SK-N-MC (cell line): ENCODE data around the gene MAML1.

Source experiments
- DNase-seq: peaks from one replicate; pipeline ENCODE4 v3.0.0-alpha.2; 2011; ENCODE audit warnings: low read depth, low spot score
- H3K27ac ChIP-seq: fragments of 200-600 bp; sonication (generic); 2 replicates; pipeline ENCODE4 v1.5.1; 2016; ENCODE audit warnings: mixed run types
- H3K36me3 ChIP-seq: fragments of 200-600 bp; sonication (generic); 2 replicates; pipeline ENCODE4 v1.6.1; 2017; ENCODE audit warnings: antibody characterized with exemption, low read length, mixed read lengths; ENCODE audit not compliant: insufficient read depth
- H3K4me3 ChIP-seq: fragments of 200-600 bp; sonication (generic); 2 replicates; pipeline ENCODE4 v1.5.1; 2016
- H3K9ac ChIP-seq: fragments of 200-600 bp; sonication (generic); 2 replicates; pipeline ENCODE4 v1.8.0; 2017; ENCODE audit warnings: mixed run types, mixed read lengths; ENCODE audit not compliant: insufficient read length
- H3K9me3 ChIP-seq: fragments of 200-600 bp; sonication (generic); 2 replicates; pipeline ENCODE4 v1.6.1; 2017; ENCODE audit warnings: low read depth, mild to moderate bottlenecking, antibody characterized with exemption, low read length, moderate library complexity, mixed read lengths
- EZH2 ChIP-seq: fragments of 200-600 bp; sonication (generic); IDR thresholded peaks from one replicate; pipeline ENCODE4 v1.6.1; 2017; ENCODE audit warnings: antibody characterized with exemption
- FOXP2 ChIP-seq: optimal IDR thresholded peaks from 2 replicates; pipeline ENCODE3; 2011; ENCODE audit warnings: mild to moderate bottlenecking, moderate library complexity; ENCODE audit not compliant: insufficient read depth; ENCODE audit errors: extremely low read length, control extremely low read depth
- POLR2AphosphoS5 ChIP-seq: IDR thresholded peaks from 2 replicates; pipeline ENCODE4 v1.6.1; 2012; ENCODE audit warnings: mild to moderate bottlenecking, low read depth, low read length, borderline replicate concordance

The MAML1 gene

DNA sequence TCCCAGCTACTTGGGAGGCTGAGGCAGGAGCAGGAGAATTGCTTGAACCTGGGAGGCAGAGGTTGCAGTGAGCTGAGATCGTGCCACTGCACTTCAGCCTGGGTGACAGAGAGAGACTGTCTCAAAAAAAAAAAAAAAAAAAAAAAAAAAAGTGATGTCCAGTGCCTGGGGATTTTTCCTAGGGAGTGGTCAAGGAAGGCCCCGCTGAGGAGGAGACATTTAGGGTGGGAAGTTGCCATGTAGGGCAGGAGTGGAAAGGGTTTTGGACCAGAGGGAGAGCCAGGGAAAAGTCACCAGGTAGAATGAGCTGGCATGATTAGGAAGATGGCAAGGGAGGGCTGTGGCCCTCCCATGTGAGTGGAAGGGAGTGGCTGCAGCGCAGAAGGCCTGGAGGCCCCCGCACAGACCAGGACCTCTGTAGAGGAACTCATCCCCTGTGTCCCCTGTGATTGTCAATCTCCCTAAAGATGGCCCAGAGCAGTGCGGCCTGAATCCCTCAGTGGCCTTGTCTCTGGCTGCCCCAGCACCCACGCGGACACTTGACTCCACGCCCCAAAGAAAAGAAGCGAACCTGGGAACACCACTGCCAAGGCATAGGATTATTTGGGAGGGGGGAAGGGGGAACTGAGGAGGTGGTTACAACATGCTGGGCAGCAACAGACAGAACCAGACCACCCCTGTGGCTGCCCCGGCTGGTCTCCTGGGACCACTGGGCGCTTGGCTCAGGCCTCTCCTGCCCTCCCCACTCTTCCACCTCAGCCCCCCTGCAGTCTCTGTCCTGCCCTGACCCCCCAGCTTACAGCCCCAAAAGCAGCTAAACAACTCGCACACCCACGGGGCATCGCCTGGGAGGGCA is 85.5 kb downstream of the MAML1 start:
- Histone ChIP-seq H3K4me3 (no peak overlapping the region), H3K27ac (no peak overlapping the region), H3K36me3 (peaks cover 11% of the 10 kb centered on the region), H3K9me3 (no peaks in the 10 kb centered on the region), H3K9ac (no peak overlapping the region)
- TF ChIP-seq POLR2AphosphoS5: no peak
- no peak for TF ChIP-seq FOXP2
- no peak for TF ChIP-seq EZH2
- no peak for DNase-seq

DNA sequence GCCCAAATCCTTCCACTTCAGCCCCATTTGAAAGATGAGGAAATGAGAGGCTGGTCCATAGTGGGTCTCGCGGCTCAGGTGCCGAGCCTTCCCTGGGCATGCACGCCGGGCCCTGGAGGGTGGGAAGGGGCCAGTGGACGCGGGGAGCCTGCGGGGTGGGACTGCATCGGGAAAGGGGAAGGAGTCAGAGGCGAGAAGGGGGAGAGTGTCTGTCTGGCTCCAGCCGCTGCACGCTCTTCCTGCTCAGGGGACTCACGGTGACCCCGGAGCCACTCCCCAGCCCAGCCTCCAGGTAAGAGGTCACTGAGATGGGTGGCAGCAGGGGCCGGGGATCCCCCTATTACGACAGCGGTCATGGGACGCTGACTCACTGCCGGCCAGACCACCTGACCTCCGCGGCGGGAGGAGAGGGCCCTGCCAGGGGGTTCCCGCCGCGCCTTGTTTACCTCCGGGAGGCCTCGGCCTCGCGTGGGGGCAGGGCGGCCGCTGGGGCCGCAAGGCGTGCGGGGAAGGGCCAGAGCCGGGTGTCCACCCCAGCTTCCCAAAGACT is 86.2 kb downstream of the MAML1 start:
- H3K9ac ChIP-seq: no peak overlapping the region
- H3K36me3 ChIP-seq: peaks cover 6% of the 10 kb centered on the region; the same call in 1 of the 2 replicates
- no peak overlapping the region for H3K4me3 ChIP-seq
- no peak for DNase-seq
- TF ChIP-seq EZH2: no peak
- no peak for TF ChIP-seq FOXP2
- no peak for TF ChIP-seq POLR2AphosphoS5
- H3K27ac ChIP-seq: no peak overlapping the region
- no peaks in the 10 kb centered on the region for H3K9me3 ChIP-seq

DNA sequence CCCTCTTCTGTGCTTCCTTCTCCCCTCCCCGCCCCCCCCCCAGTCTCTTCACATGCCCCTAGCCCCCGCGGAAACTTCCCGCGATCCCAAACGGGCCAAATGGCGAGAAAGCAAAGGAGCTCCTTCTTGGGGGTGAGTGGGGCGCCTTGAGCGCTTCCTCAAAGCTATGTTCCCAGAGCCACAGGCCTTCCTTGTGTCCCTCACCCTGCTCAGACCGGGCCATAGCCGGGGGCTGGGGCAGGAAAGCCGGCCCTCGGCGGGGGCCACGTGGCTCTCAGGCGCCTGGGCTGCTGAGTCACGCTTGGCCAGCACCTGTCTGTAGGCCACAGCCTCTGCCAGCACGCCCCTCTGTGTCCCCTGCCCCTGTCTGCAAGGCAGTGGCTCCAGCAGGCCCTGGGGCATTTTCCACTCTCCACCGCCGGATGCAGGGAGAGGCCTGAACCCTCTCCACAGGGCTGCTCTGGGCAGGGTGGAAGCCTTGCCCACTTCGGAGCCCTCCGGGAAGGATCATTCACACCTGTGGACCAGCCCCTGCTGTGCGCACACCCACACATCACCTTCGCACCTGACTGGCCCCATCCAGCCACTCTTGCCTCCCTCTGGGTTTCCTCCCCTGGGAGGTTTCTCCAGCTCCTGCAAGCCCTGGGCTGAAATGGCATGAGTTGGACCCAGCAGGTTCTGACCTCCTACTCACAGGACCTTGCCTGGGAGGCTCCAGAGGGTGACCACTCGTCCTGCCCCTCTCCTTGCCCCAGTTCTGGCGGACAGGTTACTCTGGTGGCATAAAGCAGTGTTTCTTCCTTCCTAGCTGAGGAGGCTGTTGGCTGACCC is 86.9 kb downstream of the MAML1 start:
- peak overlapping the region; percentile 85 for H3K9ac ChIP-seq
- no peaks in the 10 kb centered on the region for H3K9me3 ChIP-seq
- TF ChIP-seq POLR2AphosphoS5 (no peak), EZH2 (no peak), FOXP2 (no peak)
- no peak overlapping the region for H3K4me3 ChIP-seq
- DNase-seq: no peak
- H3K36me3 ChIP-seq: no peaks in the 10 kb centered on the region; the same call in 1 of the 2 replicates
- H3K27ac ChIP-seq: 0 out of 2 replicates have a peak overlapping the region, but pooled peaks have one; percentile 13

DNA sequence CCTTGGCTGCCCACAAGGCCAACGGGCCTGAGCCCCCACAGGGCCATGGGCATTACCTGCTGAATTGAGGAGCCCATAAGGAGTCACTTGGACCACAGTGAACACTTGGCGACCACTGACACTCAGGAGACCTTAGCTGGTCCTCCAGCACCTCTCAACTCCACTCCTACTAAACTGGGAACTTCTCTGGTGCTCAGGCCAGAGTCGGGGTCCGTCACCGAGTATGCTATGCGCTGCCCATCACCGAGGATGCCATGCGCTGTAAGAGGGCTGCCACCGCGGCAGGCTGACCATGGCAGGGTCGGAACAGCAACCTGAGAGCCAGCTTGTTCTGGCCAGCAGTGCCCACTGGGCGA is 87.5 kb downstream of the MAML1 start:
- Histone ChIP-seq H3K9me3 (no peaks in the 10 kb centered on the region), H3K9ac (peak overlapping the region; percentile 85), H3K27ac (peak overlapping the region; percentile 84), H3K4me3 (peak overlapping the region; percentile 92), H3K36me3 (peaks cover 6% of the 10 kb centered on the region; the same call in 1 of the 2 replicates)
- TF ChIP-seq POLR2AphosphoS5: no peak
- no peak for TF ChIP-seq EZH2
- no peak for TF ChIP-seq FOXP2
- DNase-seq: no peak

DNA sequence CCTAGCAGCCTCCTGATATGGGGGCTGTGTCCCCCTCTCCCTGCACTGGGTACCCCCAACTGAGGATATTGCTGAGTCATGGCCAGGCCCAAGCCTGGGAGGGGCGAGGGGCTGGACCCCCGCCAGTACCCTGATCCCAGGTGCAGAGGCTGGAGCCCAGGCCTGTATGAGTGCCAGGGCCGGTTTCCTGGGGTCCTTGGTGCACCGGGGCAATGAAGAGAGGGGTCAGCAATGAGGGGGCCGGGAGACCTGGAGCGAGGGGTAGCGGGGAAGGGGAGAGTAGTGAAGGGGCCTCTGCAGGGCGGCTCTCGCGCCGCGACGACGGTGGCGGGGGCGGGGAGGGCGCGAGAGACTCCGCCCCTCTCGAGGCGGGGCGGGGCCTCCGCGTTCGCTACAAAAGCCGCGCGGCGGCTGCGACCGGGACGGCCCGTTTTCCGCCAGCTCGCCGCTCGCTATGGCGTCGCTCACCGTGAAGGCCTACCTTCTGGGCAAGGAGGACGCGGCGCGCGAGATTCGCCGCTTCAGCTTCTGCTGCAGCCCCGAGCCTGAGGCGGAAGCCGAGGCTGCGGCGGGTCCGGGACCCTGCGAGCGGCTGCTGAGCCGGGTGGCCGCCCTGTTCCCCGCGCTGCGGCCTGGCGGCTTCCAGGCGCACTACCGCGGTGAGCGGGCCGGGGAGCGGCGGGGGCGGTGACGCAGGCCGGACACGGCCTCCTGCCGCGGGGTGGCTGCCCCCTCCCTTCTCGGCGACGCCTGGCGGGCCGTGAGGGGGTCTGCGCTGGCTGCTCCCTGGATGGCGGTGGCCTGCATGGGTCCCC is 88.1 kb downstream of the MAML1 start, which contains the start of gene SQSTM1:
Gene SQSTM1 (plus strand): TSS at position 423 of the 815 bp plus-strand sequence. CDS start 32 bp downstream, at position 455.
- no peak for DNase-seq
- Histone ChIP-seq H3K9ac (peak within 1 kb of the TSS; percentile 85), H3K27ac (peak within 1 kb of the TSS; percentile 84), H3K9me3 (no peaks in the 10 kb centered on the region), H3K36me3 (peaks cover 12% of the 10 kb centered on the region; the same call in 1 of the 2 replicates), H3K4me3 (peak within 1 kb of the TSS; percentile 92)
- TF ChIP-seq FOXP2 (peak; percentile 46), EZH2 (no peak), POLR2AphosphoS5 (peak; percentile 99)

DNA sequence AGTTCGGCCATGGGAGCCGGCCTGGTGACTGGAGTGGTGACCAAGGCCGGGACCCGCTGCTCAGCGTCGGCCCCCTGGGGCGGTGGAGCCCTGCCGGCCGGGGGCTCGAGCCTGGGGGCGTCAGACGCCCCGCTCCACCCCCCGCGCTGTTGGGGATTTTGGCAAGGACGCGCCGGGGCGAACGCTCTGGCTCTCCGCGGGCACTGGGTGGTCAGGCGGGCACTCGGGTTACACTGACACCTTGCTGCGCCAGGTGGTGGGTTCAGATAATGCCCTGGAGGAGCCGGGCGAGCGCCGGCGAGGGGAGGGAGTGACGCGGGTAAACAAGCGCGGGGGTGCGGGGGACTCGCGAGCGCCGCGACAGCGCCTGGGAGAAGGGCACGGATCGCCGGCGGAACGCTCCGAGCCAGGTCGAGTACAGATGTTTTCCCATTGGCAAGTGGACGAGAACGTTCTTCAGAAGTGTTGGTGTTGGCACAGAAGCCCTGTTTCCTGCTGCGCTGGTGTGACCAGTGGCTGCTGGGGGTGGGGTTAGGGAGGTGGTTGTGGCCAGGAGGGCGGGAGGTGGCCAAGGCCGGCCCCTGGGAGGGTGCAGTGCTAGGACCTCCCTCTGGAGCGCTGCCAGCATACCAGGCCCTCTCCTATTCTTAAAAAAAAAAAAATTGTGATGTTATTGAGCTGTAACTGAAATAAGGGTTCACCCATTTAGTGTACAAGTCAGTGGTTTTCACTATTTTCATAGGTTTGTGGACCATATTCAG is 88.9 kb downstream of the MAML1 start:
- Histone ChIP-seq H3K9me3 (no peaks in the 10 kb centered on the region), H3K4me3 (peak overlapping the region; percentile 92), H3K27ac (no peak overlapping the region), H3K9ac (peak overlapping the region; percentile 85), H3K36me3 (peaks cover 12% of the 10 kb centered on the region; the same call in 1 of the 2 replicates)
- TF ChIP-seq EZH2: no peak
- peak; percentile 30 for TF ChIP-seq FOXP2
- TF ChIP-seq POLR2AphosphoS5: peak; percentile 19; the same call in 1 of the 2 replicates
- no peak for DNase-seq

DNA sequence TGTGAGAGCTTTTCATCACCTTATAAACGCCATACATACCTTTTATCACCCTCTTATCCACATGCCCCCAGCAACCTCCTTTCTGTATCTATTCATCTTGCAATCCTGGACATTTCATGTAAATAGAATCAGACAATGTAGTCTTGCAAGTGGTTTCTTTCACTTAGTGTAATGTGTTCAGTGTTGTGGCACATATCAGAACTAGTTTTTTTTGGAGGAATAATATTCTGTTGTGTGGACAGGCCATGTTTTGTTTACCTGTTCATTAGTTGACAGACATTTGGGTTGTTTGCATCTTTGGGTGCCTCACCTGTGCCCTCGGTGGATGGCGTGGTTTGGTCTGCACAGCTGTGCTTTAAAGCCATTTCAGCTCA is 89.4 kb downstream of the MAML1 start:
- no peak for DNase-seq
- Histone ChIP-seq H3K36me3 (peaks cover 17% of the 10 kb centered on the region; the same call in 1 of the 2 replicates), H3K9ac (peak overlapping the region; percentile 39), H3K9me3 (no peaks in the 10 kb centered on the region), H3K4me3 (peak overlapping the region; percentile 92), H3K27ac (no peak overlapping the region)
- TF ChIP-seq FOXP2: no peak
- no peak for TF ChIP-seq EZH2
- TF ChIP-seq POLR2AphosphoS5: no peak
